ENCODE data around the gene ATM. TPM values are rescaled to one million over a fixed set of nuclear protein-coding genes. Genes with fewer than 3 reads are reported as not detected.

ATM gene
- 10 to 100 TPM; 31.3 to 31.6 TPM for total RNA-seq

GRCh38 chr11:108222574-108223347, at the start of gene ATM, which contains the start of gene NPAT:
Gene ATM (plus strand): TSS chr11:108223067. CDS start chr11:108227625, 4,558 bp downstream.
Gene NPAT (minus strand): TSS chr11:108222638. CDS start chr11:108222536, 102 bp downstream.
- H3K4me3 Mint-ChIP-seq: no peak within 1 kb of the TSS
- DNase-seq: peak; percentile 99
- no peak within 1 kb of the TSS for H3K27ac Mint-ChIP-seq
- no peaks in the 10 kb centered on the region for H3K9me3 Mint-ChIP-seq
- no peaks in the 10 kb centered on the region for H3K27me3 Mint-ChIP-seq
- ChIA-PET CTCF (interaction anchor here (0.6 to 2.7 kb wide), 14 partner anchors 8 to 370 kb away, joined by 3 to 19 read pairs (median 4); partner anchors contain the start of genes CUL5 and EXPH5), POLR2A (interaction anchor here (0.7 to 5.7 kb wide), 17 partner anchors 9 to 275 kb away, joined by 3 to 62 read pairs (median 4); partner anchors contain the start of gene POGLUT3)
- H3K36me3 Mint-ChIP-seq: peaks cover 12% of the 10 kb centered on the region
- intact Hi-C loops (cut with micrococcal nuclease): loop anchor here (1.0 to 5.0 kb wide), 15 partner anchors 22 to 660 kb away; partner anchors contain the start of genes ACAT1, C11orf65, CUL5 and EXPH5
- H3K4me1 Mint-ChIP-seq (ENCODE audit: low read depth): peaks cover 49% of the 10 kb centered on the region

- Mint-ChIP-seq H3K27ac (no peak overlapping the region), H3K36me3 (peaks cover 56% of the 10 kb centered on the region), H3K4me1 (ENCODE audit: low read depth) (peaks cover 3% of the 10 kb centered on the region), H3K27me3 (no peaks in the 10 kb centered on the region), H3K4me3 (no peak overlapping the region), H3K9me3 (no peaks in the 10 kb centered on the region)
- no peak for DNase-seq
- intact Hi-C loops (cut with micrococcal nuclease): no loop called here
- ChIA-PET CTCF (no interaction called here), POLR2A (no interaction called here)
Measured at GRCh38 chr11:108177570-108177969, 45.3 kb upstream of the ATM start.

- DNase-seq: no peak
- intact Hi-C loops (cut with micrococcal nuclease): no loop called here
- Mint-ChIP-seq H3K27ac (no peak overlapping the region), H3K36me3 (peaks cover 34% of the 10 kb centered on the region), H3K4me1 (ENCODE audit: low read depth) (peaks cover 33% of the 10 kb centered on the region), H3K9me3 (no peaks in the 10 kb centered on the region), H3K27me3 (no peaks in the 10 kb centered on the region), H3K4me3 (no peak overlapping the region)
- ChIA-PET POLR2A (no interaction called here), CTCF (no interaction called here)
Measured at GRCh38 chr11:108193725-108194124, 29.1 kb upstream of the ATM start.

- Mint-ChIP-seq H3K9me3 (no peaks in the 10 kb centered on the region), H3K4me3 (no peak overlapping the region), H3K27me3 (no peaks in the 10 kb centered on the region), H3K36me3 (peaks cover 26% of the 10 kb centered on the region), H3K27ac (peak overlapping the region; percentile 62), H3K4me1 (ENCODE audit: low read depth) (peaks cover 63% of the 10 kb centered on the region)
- CTCF ChIA-PET: interaction anchor here (0.6 to 1.5 kb wide), 6 partner anchors 12 to 653 kb away, joined by 3 to 7 read pairs (median 4); partner anchors contain the start of genes ATM and NPAT
- POLR2A ChIA-PET: interaction anchor here (0.7 to 3.0 kb wide), 8 partner anchors 13 to 44 kb away, joined by 3 to 30 read pairs (median 4); partner anchors contain the start of gene ATM
- intact Hi-C loops (cut with micrococcal nuclease): loop anchor here (1.0 to 5.0 kb wide), 3 partner anchors 22 to 185 kb away; no protein-coding TSS in a partner anchor
- DNase-seq: no peak
Measured at GRCh38 chr11:108196901-108197300, 26.0 kb upstream of the ATM start.

- H3K27ac Mint-ChIP-seq: peak overlapping the region; percentile 62
- H3K27me3 Mint-ChIP-seq: no peaks in the 10 kb centered on the region
- ChIA-PET CTCF (interaction anchor here (0.7 to 1.5 kb wide), 5 partner anchors 11 to 653 kb away, joined by 3 to 7 read pairs (median 4); partner anchors contain the start of genes ATM and NPAT), POLR2A (interaction anchor here (0.7 to 3.0 kb wide), 8 partner anchors 13 to 44 kb away, joined by 3 to 30 read pairs (median 4); partner anchors contain the start of gene ATM)
- H3K36me3 Mint-ChIP-seq: peaks cover 26% of the 10 kb centered on the region
- intact Hi-C loops (cut with micrococcal nuclease): loop anchor here (1.0 to 5.0 kb wide), 3 partner anchors 22 to 185 kb away; no protein-coding TSS in a partner anchor
- H3K4me1 Mint-ChIP-seq (ENCODE audit: low read depth): peaks cover 67% of the 10 kb centered on the region
- DNase-seq: no peak
- no peaks in the 10 kb centered on the region for H3K9me3 Mint-ChIP-seq
- no peak overlapping the region for H3K4me3 Mint-ChIP-seq
Measured at GRCh38 chr11:108197351-108197750, 25.5 kb upstream of the ATM start.

- no peak overlapping the region for H3K4me3 Mint-ChIP-seq
- peaks cover 36% of the 10 kb centered on the region for H3K36me3 Mint-ChIP-seq
- ChIA-PET POLR2A (interaction anchor here (3.0 kb wide), 1 partner anchor 25 kb away, joined by 30 read pairs; the partner anchor contains the start of gene ATM), CTCF (interaction anchor here (1.5 kb wide), 1 partner anchor 22 kb away, joined by 5 read pairs; no protein-coding TSS in a partner anchor)
- peaks cover 1% of the 10 kb centered on the region for H3K9me3 Mint-ChIP-seq
- DNase-seq: no peak
- peaks cover 81% of the 10 kb centered on the region for H3K4me1 Mint-ChIP-seq (ENCODE audit: low read depth)
- peak overlapping the region; percentile 71 for H3K27ac Mint-ChIP-seq
- no peaks in the 10 kb centered on the region for H3K27me3 Mint-ChIP-seq
- intact Hi-C loops (cut with micrococcal nuclease): loop anchor here (1.0 to 5.0 kb wide), 2 partner anchors 11 to 187 kb away; no protein-coding TSS in a partner anchor
Measured at GRCh38 chr11:108198833-108199232, 24.0 kb upstream of the ATM start.

GRCh38 chr11:108199446-108200321, 23.2 kb upstream of the ATM start:
- CTCF ChIA-PET: interaction anchor here (1.5 kb wide), 1 partner anchor 21 kb away, joined by 5 read pairs; no protein-coding TSS in a partner anchor
- Mint-ChIP-seq H3K4me1 (ENCODE audit: low read depth) (peaks cover 89% of the 10 kb centered on the region), H3K36me3 (peaks cover 43% of the 10 kb centered on the region), H3K4me3 (no peak overlapping the region), H3K27ac (peak overlapping the region; percentile 76), H3K9me3 (peaks cover 9% of the 10 kb centered on the region), H3K27me3 (no peaks in the 10 kb centered on the region)
- DNase-seq: peak; percentile 91
- POLR2A ChIA-PET: interaction anchor here (1.2 to 3.0 kb wide), 3 partner anchors 19 to 25 kb away, joined by 7 to 30 read pairs (median 12); partner anchors contain the start of genes ATM and NPAT
- intact Hi-C loops (cut with micrococcal nuclease): loop anchor here (1.0 to 5.0 kb wide), 8 partner anchors 11 to 422 kb away; partner anchors contain the start of gene NPAT

GRCh38 chr11:108203075-108203474, 19.8 kb upstream of the ATM start:
- H3K27ac Mint-ChIP-seq: no peak overlapping the region
- no peak overlapping the region for H3K4me3 Mint-ChIP-seq
- H3K9me3 Mint-ChIP-seq: peaks cover 29% of the 10 kb centered on the region
- peaks cover 59% of the 10 kb centered on the region for H3K36me3 Mint-ChIP-seq
- no peak for DNase-seq
- POLR2A ChIA-PET: interaction anchor here (2.6 kb wide), 1 partner anchor 20 kb away, joined by 14 read pairs; the partner anchor contains the start of genes ATM and NPAT
- intact Hi-C loops (cut with micrococcal nuclease): no loop called here
- CTCF ChIA-PET: no interaction called here
- peaks cover 79% of the 10 kb centered on the region for H3K4me1 Mint-ChIP-seq (ENCODE audit: low read depth)
- no peaks in the 10 kb centered on the region for H3K27me3 Mint-ChIP-seq

GRCh38 chr11:108204376-108204775, 18.5 kb upstream of the ATM start:
- Mint-ChIP-seq H3K4me1 (ENCODE audit: low read depth) (peaks cover 71% of the 10 kb centered on the region), H3K27ac (no peak overlapping the region), H3K36me3 (peaks cover 62% of the 10 kb centered on the region), H3K4me3 (no peak overlapping the region), H3K9me3 (peaks cover 29% of the 10 kb centered on the region), H3K27me3 (no peaks in the 10 kb centered on the region)
- ChIA-PET POLR2A (interaction anchor here (1.3 to 2.6 kb wide), 2 partner anchors 15 to 18 kb away, joined by 8 to 14 read pairs; partner anchors contain the start of genes ATM and NPAT), CTCF (interaction anchor here (1.0 kb wide), 1 partner anchor 33 kb away, joined by 5 read pairs; no protein-coding TSS in a partner anchor)
- intact Hi-C loops (cut with micrococcal nuclease): no loop called here
- no peak for DNase-seq

GRCh38 chr11:108204929-108205499, 17.9 kb upstream of the ATM start:
- Mint-ChIP-seq H3K4me1 (ENCODE audit: low read depth) (peaks cover 70% of the 10 kb centered on the region), H3K4me3 (no peak overlapping the region), H3K9me3 (peaks cover 29% of the 10 kb centered on the region), H3K27ac (peak overlapping the region; percentile 9), H3K36me3 (peaks cover 65% of the 10 kb centered on the region), H3K27me3 (no peaks in the 10 kb centered on the region)
- ChIA-PET CTCF (interaction anchor here (1.0 to 2.0 kb wide), 2 partner anchors 32 to 34 kb away, joined by 4 to 5 read pairs; no protein-coding TSS in a partner anchor), POLR2A (interaction anchor here (1.3 to 2.6 kb wide), 2 partner anchors 14 to 18 kb away, joined by 8 to 14 read pairs; partner anchors contain the start of genes ATM and NPAT)
- intact Hi-C loops (cut with micrococcal nuclease): loop anchor here (1.0 kb wide), 1 partner anchor 31 kb away; no protein-coding TSS in a partner anchor
- no peak for DNase-seq

Measured in activated CD4-positive, alpha-beta memory T cell treated with anti-CD3 and anti-CD28 coated beads for 36 hours (primary cell).